GM21723 (cell line): ENCODE data around the gene ULK4.

Experiments
- ATAC-seq: cut with Tn5 transposase; IDR thresholded peaks from one replicate; pipeline ENCODE4 v1.9.1; 2021; ENCODE audit warnings: mild to moderate bottlenecking, moderate library complexity; ENCODE audit not compliant: unreplicated experiment

The ULK4 gene

GRCh38 chr3:41328926-41329325 lies 633.0 kb downstream of the ULK4 start:
- ATAC-seq, result no peak

GRCh38 chr3:41327718-41328117 lies 634.2 kb downstream of the ULK4 start:
- ATAC-seq, result no peak

GRCh38 chr3:41324156-41324475 lies 637.8 kb downstream of the ULK4 start:
- ATAC-seq, result no peak

- no peak for ATAC-seq
Measured at GRCh38 chr3:41323467-41324155, 638.3 kb downstream of the ULK4 start.

GRCh38 chr3:41321642-41321980 lies 640.3 kb downstream of the ULK4 start:
- ATAC-seq, result no peak

GRCh38 chr3:41320953-41321641 lies 640.8 kb downstream of the ULK4 start:
- ATAC-seq, result no peak

GRCh38 chr3:41318520-41318919 lies 643.4 kb downstream of the ULK4 start:
- no peak for ATAC-seq

GRCh38 chr3:41317718-41318117 lies 644.2 kb downstream of the ULK4 start:
- no peak for ATAC-seq

- no peak for ATAC-seq
Measured at GRCh38 chr3:41317298-41317697, 644.6 kb downstream of the ULK4 start.

GRCh38 chr3:41315126-41315525 lies 646.8 kb downstream of the ULK4 start:
- ATAC-seq, result no peak

GRCh38 chr3:41308119-41308518 lies 653.8 kb downstream of the ULK4 start:
- no peak for ATAC-seq

- ATAC-seq, result no peak
Measured at GRCh38 chr3:41307065-41307464, 654.8 kb downstream of the ULK4 start.

GRCh38 chr3:41304593-41304992 lies 657.3 kb downstream of the ULK4 start:
- ATAC-seq, result no peak

- no peak for ATAC-seq
Measured at GRCh38 chr3:41302295-41302694, 659.6 kb downstream of the ULK4 start.

GRCh38 chr3:41301548-41301947 lies 660.4 kb downstream of the ULK4 start:
- no peak for ATAC-seq

- ATAC-seq, result no peak
Measured at GRCh38 chr3:41299036-41299435, 662.9 kb downstream of the ULK4 start.

GRCh38 chr3:41297750-41298149 lies 664.2 kb downstream of the ULK4 start:
- no peak for ATAC-seq

GRCh38 chr3:41296556-41296955 lies 665.3 kb downstream of the ULK4 start:
- no peak for ATAC-seq

- ATAC-seq, result no peak
Measured at GRCh38 chr3:41295740-41296139, 666.2 kb downstream of the ULK4 start.

GRCh38 chr3:41293169-41293681 lies 668.7 kb downstream of the ULK4 start:
- no peak for ATAC-seq

GRCh38 chr3:41290736-41291135 lies 671.2 kb downstream of the ULK4 start:
- ATAC-seq, result no peak

- ATAC-seq, result no peak
Measured at GRCh38 chr3:41290306-41290705, 671.6 kb downstream of the ULK4 start.

GRCh38 chr3:41288785-41289184 lies 673.1 kb downstream of the ULK4 start:
- ATAC-seq, result no peak
